Measurements from ENCODE around the gene GALNT2. TPM values are rescaled to one million over a fixed set of nuclear protein-coding genes. Genes with fewer than 3 reads are reported as not detected.

GALNT2 gene
- total RNA-seq, 1 experiment from 2014 or later: 99.1 TPM

DNA sequence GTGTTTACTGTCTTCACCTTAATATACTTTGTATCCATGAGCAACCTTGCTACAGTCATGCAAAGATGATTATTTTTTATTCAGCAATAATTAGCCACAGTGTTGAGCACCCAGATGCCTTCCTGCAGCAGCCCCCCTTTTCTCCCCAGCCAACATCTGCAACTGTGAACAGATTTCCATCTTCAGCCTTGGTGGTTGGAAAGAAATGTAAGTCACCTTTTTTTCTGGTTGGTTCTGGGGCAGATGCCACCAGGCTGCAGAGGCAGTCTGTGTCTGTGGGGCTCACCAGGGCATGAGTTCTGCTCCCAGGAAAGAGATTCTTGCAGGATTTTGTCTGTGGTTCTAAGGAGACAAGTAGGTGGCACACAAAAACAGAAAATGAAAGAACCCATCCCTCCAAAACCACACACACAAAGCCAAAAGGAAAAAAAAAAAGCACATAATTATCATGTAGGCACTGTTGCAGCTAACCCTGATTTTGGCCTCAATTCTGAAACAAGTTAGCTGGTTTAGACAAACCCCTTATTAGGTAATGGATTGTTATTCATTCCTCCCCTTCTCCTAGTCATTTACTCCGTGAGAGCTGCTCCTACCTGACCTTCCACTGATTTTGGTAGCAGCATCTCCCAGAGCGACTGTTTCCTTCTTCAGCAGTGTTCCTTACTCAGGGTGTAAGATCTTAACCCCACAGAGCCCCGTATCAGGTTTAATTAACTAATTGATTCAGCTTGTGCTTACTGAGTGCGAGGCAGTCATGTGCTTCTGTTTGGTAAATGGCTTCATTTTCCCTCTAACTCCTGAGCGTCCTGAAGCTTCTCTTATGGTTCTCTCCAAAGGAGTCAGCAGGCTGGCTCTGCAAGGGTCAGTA is 36.5 kb downstream of the GALNT2 start:
- H3K27me3 ChIP-seq (ENCODE audit: control insufficient read depth, insufficient read depth, low read length): no peaks in the 10 kb centered on the region
- no peak overlapping the region for H3K4me3 ChIP-seq (ENCODE audit: insufficient read depth, low read depth, low read length)
- DNase-seq: no peak
- no peaks in the 10 kb centered on the region for H3K36me3 ChIP-seq (replicated peaks; ENCODE audit: control insufficient read depth, insufficient read depth, low read length)

DNA sequence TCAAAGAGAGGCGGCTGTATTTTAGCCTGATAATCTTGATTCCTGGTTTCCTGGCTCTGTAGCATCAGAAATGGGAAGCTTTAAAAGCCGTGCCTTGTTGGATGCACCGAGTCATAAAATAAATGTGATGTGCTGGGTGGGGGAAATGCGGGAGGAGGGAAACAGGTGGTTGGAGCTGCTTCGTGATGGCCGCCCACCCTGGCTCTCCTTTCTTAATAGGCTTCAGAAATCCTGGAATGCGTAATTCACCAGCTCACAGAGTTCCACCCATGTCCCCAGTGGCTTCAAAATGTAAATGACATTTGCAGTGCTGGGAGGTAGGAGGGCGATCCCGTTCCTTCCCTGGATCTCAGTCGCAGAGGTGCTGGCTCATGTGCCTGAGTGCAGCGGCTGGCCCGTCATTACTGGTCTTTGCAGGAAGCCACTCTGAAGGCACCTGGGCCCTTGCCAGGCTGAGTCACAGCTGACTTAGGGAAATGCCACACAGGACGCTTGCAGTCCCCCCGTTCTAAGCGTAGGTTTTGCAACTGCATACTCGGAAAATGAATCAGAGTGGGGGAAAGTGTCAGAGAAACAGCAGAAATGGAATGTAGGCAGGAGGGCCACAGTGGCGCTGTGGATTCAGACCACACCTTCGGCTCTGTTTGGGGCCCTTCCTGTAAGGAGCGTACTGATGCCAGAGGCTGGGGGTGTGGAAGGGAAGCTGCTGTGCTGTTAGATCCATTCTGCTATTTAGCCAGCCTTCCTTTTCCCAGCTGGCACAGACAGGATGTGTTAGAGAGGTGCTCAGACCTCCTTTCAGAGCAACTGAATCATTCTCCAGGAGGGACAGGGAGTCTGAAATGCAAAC is 37.6 kb downstream of the GALNT2 start:
- H3K4me3 ChIP-seq (ENCODE audit: insufficient read depth, low read depth, low read length): no peak overlapping the region
- H3K36me3 ChIP-seq (replicated peaks; ENCODE audit: control insufficient read depth, insufficient read depth, low read length): no peaks in the 10 kb centered on the region
- no peaks in the 10 kb centered on the region for H3K27me3 ChIP-seq (ENCODE audit: control insufficient read depth, insufficient read depth, low read length)
- no peak for DNase-seq

DNA sequence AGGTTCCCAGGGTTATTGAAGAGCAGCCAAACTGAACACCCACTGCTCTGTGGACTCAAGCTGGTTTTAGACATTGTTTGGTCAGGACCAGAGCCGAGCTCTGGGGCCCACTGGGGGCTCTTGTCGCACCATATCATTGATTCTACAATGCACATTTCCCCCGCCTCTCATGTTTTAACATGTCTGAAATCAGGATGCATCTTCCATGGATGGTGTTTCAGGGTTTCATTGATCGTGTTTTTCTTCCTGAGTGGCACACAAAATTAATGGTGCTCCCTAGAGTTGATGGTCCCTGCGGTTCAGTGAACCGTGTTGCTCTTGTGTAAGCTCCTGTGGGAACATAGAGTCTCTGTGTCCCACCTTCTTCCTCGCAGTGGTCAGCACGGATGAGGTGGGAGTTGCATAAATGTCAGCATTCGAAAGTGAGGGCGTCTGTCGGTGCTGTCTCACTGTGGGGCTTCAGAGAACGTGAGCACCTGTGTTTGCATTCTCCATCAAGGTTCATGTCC is 38.3 kb downstream of the GALNT2 start:
- Histone ChIP-seq H3K4me3 (ENCODE audit: insufficient read depth, low read depth, low read length) (no peak overlapping the region), H3K36me3 (replicated peaks; ENCODE audit: control insufficient read depth, insufficient read depth, low read length) (no peaks in the 10 kb centered on the region), H3K27me3 (ENCODE audit: control insufficient read depth, insufficient read depth, low read length) (no peaks in the 10 kb centered on the region)
- DNase-seq: no peak

DNA sequence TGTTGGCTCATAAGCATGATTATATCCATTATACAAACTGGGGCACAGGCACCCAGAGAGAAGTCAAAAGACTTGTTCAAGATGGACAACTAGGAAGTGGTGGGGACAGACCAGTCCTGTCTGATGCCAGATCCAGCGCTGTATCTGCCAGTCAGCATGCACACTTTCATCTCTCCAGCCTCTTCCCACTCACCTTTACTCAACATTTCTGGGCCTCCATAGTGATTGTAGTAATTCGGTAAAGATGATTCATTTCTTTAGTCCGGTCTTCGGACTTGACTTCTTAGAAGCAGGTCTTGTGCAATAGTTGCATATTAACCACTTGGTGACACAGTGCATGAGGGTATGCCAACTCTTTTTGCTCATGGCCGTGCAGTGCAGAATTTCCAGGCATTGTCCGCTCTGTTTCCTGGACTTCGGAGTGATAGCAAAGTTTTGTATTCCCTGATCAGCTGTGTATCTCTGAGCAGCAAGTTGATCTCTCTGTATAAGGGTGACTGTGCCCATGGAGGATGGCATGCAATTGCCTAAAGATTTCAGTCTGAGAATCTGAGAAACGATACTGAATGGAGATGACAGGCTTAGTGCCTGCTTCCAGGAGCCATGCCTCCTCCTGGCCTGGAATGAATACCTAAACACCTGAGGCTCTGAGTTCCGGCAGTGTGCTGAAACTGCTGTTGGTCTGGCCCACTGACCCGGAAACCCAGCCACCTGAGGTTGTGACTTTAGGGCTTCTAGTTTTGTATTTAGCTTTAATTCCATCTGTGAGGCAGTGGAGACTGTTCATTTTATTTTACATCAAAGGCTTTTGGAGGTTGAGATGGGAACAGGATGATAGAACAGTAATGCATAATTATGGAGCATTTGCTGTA is 39.0 kb downstream of the GALNT2 start:
- Histone ChIP-seq H3K27me3 (ENCODE audit: control insufficient read depth, insufficient read depth, low read length) (no peaks in the 10 kb centered on the region), H3K36me3 (replicated peaks; ENCODE audit: control insufficient read depth, insufficient read depth, low read length) (no peaks in the 10 kb centered on the region), H3K4me3 (ENCODE audit: insufficient read depth, low read depth, low read length) (no peak overlapping the region)
- DNase-seq: no peak

DNA sequence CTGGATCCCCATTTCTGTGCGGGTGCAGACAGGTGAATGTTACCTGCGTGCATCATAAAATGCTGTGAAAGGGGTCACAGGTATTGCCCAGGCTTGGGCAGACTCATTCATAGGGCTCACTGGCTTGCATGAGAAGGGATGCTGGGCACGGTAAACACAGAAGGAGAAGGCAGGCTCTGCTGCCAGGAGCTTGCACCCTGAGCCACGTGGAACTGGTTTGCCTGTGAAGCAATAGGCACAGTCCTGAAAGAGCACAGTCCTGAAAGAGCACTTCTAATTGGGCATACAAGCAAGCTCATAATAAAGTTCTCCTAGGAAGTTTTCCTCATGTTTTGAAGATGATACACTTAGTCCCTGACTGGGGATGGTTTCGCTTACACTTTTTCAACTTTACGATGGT is 40.9 kb downstream of the GALNT2 start:
- Histone ChIP-seq H3K4me3 (ENCODE audit: insufficient read depth, low read depth, low read length) (no peak overlapping the region), H3K27me3 (ENCODE audit: control insufficient read depth, insufficient read depth, low read length) (no peaks in the 10 kb centered on the region), H3K36me3 (replicated peaks; ENCODE audit: control insufficient read depth, insufficient read depth, low read length) (no peaks in the 10 kb centered on the region)
- DNase-seq: no peak

DNA sequence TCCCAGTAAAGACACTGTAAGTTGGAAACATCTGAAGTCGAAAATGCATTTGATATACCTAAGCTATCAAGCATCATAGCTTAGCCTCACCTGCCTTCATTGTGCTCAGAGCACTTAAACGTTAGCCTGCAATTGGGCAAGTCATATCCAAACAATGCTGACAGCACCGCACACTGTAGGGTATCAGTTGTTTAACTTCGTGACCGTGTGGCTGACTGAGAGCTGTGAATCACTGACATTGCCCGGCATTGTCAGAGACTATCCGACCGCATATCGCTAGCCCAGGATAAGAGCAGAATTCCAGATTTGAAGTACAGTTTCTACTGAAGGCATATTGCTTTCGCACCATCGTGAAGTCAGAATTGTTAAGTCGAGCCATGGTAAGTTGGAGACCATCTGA is 41.5 kb downstream of the GALNT2 start:
- Histone ChIP-seq H3K4me3 (ENCODE audit: insufficient read depth, low read depth, low read length) (no peak overlapping the region), H3K36me3 (replicated peaks; ENCODE audit: control insufficient read depth, insufficient read depth, low read length) (0 out of 2 replicates have a peak, but pooled peaks cover 2% of the 10 kb centered on the region), H3K27me3 (ENCODE audit: control insufficient read depth, insufficient read depth, low read length) (no peaks in the 10 kb centered on the region)
- DNase-seq: no peak

DNA sequence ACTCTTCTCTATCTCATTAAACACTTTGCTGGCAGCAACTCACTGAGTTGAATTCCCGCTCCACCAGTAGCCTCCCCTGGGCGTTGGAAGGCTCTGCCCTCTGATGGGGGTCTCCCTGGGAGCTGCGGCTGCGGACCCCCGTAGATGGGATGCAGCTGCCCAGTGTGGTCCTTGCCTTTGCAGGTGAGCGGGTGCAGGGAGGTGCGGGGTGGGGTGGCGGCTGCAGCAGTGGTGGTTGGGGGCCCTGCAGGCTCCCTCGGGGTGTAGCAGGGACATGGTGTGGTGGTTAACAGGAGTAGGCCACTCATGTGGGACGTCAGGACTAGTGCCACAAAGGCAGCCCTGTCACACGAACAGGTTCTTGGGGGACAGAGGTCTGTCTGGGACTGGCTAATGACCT is 42.0 kb downstream of the GALNT2 start:
- Histone ChIP-seq H3K4me3 (ENCODE audit: insufficient read depth, low read depth, low read length) (no peak overlapping the region), H3K36me3 (replicated peaks; ENCODE audit: control insufficient read depth, insufficient read depth, low read length) (0 out of 2 replicates have a peak, but pooled peaks cover 2% of the 10 kb centered on the region), H3K27me3 (ENCODE audit: control insufficient read depth, insufficient read depth, low read length) (no peaks in the 10 kb centered on the region)
- DNase-seq: no peak

DNA sequence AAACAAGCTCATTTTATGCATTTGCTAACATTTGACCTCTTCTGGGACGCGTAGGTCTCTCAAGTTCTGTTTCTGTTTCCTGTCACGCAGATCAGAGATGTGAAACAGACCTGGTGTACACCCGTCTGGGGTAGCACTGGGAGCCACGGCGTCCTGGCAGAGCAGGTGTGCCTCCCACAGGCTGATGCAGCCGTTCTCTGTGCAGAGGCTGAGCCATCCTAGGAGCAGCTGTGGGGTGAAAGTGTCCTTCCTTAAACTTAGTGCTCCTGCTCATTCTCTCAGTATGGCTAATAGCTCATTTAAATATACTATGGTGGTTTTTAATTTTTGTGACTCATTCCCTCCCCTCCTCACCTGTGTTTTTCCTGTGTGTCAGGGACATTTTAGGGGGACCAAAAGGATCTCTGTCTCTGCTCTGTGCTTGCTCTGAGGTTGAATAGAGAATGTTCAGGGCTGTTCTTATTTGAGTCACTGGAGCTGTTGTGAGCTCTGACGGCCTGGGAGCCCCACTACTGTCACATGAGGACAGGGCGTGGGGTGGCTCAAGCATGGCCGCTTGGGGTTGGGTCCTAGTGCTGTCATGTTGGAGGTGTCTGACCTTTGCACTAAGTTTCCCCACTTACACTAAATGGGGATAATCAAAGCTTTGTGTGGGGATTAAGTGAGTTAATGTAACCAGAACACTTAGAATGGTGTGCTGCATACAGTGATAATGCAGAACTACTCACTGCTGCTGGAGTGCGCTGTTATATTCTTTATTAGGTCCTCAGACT is 43.0 kb downstream of the GALNT2 start:
- H3K36me3 ChIP-seq (replicated peaks; ENCODE audit: control insufficient read depth, insufficient read depth, low read length): 0 out of 2 replicates have a peak, but pooled peaks cover 2% of the 10 kb centered on the region
- DNase-seq: peak; percentile 56
- H3K27me3 ChIP-seq (ENCODE audit: control insufficient read depth, insufficient read depth, low read length): no peaks in the 10 kb centered on the region; the same call in 1 of the 2 replicates
- no peak overlapping the region for H3K4me3 ChIP-seq (ENCODE audit: insufficient read depth, low read depth, low read length)

DNA sequence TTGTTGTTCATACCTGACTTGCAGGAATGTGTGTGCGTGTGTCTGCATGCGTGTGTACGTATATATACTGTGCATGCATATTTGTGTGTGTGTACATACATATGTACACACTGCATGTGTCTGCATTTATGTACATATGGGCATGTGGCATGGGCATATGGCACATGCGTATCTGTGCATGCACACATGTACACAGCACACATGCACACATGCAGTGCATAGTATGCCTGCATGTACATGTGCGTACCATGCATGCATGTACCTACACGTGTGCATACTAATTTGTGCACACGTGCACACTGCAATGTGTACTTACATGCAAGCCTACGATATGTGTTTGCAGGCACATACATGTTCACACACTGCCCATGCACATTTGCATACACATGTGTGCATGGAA is 43.9 kb downstream of the GALNT2 start:
- DNase-seq: no peak
- Histone ChIP-seq H3K27me3 (ENCODE audit: control insufficient read depth, insufficient read depth, low read length) (no peaks in the 10 kb centered on the region; the same call in 1 of the 2 replicates), H3K36me3 (replicated peaks; ENCODE audit: control insufficient read depth, insufficient read depth, low read length) (0 out of 2 replicates have a peak, but pooled peaks cover 2% of the 10 kb centered on the region), H3K4me3 (ENCODE audit: insufficient read depth, low read depth, low read length) (no peak overlapping the region)

DNA sequence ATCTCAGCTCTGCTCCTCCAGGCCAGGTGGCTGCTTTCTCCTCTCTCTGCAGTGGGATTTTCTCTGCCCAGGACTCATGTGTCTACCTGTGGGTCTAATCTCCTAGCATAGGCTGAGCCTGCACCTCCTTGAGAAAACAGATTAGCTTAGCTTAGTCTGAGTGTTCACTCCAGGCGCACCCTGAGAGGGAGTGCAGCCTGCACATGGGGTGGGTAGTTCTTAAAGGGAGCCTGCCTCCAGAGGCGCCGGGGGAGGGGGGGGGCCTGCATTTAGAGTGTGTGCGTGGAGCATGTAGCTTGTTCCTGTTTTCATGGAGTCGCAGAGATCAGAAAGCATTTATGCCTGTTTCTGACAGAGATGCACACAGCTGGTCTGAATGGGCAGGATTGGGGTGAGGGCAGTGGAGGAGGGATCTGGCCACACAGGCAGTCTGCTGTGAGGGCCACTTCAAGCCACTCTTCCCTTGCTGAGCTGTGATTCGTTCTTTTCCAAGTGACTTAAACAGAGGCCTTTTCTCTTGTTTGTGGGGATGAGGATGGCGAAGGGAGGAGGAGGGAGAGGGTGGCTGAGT is 45.2 kb downstream of the GALNT2 start:
- peak; percentile 69 for DNase-seq
- 0 out of 2 replicates have a peak, but pooled peaks cover 2% of the 10 kb centered on the region for H3K36me3 ChIP-seq (replicated peaks; ENCODE audit: control insufficient read depth, insufficient read depth, low read length)
- H3K27me3 ChIP-seq (ENCODE audit: control insufficient read depth, insufficient read depth, low read length): no peaks in the 10 kb centered on the region; the same call in 1 of the 2 replicates
- no peak overlapping the region for H3K4me3 ChIP-seq (ENCODE audit: insufficient read depth, low read depth, low read length)

DNA sequence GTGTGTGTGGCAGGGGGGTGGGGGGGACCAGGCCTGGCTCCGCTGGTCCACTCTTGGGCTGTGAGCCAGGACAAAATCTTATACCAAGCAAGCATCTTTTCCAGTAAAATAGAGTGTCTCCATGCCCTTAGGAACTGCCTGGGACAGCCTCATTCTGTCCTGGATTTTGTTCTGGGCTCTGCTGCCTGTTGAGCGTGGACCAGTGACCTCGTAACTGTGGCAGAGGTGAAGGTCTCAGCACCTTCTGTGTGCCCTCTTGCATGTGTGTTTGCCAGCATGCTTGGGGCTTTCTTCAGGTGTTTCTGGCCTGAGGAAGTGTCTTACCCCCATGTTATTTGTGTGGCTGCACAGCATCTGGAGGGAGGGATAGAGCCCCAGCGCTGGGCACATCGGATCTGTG is 45.7 kb downstream of the GALNT2 start:
- no peak overlapping the region for H3K4me3 ChIP-seq (ENCODE audit: insufficient read depth, low read depth, low read length)
- DNase-seq: no peak
- H3K27me3 ChIP-seq (ENCODE audit: control insufficient read depth, insufficient read depth, low read length): no peaks in the 10 kb centered on the region; the same call in 1 of the 2 replicates
- H3K36me3 ChIP-seq (replicated peaks; ENCODE audit: control insufficient read depth, insufficient read depth, low read length): 0 out of 2 replicates have a peak, but pooled peaks cover 2% of the 10 kb centered on the region

DNA sequence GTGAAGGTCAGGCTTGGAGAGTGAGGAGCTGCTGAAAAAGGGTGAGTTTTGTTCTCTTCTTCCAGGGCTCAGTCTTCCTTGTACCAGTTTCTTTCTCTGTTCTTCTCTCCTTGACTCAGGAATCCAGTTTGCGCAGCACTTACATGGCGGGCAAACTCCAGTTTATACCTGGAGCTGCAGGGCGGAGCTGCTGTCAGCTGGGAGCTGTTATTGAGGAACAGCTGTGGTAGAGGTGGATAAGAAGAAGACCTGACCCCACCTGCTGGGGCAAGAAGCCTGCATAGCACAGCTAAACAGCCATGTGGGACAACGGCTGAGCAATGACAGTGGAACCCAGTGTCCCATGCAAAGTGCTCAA is 46.2 kb downstream of the GALNT2 start:
- H3K27me3 ChIP-seq (ENCODE audit: control insufficient read depth, insufficient read depth, low read length): no peaks in the 10 kb centered on the region; the same call in 1 of the 2 replicates
- no peak for DNase-seq
- H3K36me3 ChIP-seq (replicated peaks; ENCODE audit: control insufficient read depth, insufficient read depth, low read length): 0 out of 2 replicates have a peak, but pooled peaks cover 2% of the 10 kb centered on the region
- no peak overlapping the region for H3K4me3 ChIP-seq (ENCODE audit: insufficient read depth, low read depth, low read length)
